Activated CD4-positive, alpha-beta T cell treated with anti-CD3 and anti-CD28 coated beads for 36 hours (primary cell): Measurements from ENCODE around the gene HIVEP2. TPM values are rescaled to one million over a fixed set of nuclear protein-coding genes. Genes with fewer than 3 reads are reported as not detected.
A peak's percentile ranks its signal among the peaks of the same experiment; 100 is the strongest.

ENCODE experiments used
- ATAC-seq: fragments of 200-7000 bp; cut with Tn5 transposase; one replicate; pipeline ENCODE4 v1.10.0; 2021; ENCODE audit warnings: mild to moderate bottlenecking, moderate library complexity
- CTCF ChIA-PET: fragments of 350-600 bp; sonication (Branson Sonifier 250); formaldehyde crosslinking; loops from one replicate; lab custom pipeline; 2021; ENCODE audit warnings: antibody characterized with exemption; lab: Charles Lee
- POLR2A ChIA-PET: fragments of 350-600 bp; sonication (Branson Sonifier 250); formaldehyde crosslinking; loops from one replicate; lab custom pipeline; 2021; ENCODE audit warnings: antibody characterized with exemption, inconsistent platforms; lab: Charles Lee
- DNase-seq: peaks from one replicate; pipeline ENCODE4 v3.0.0-alpha.2; 2020
- H3K27ac Mint-ChIP-seq: one replicate; pipeline ENCODE4 v1.8.0; 2021; ENCODE audit warnings: mixed read lengths
- H3K27me3 Mint-ChIP-seq: one replicate; pipeline ENCODE4 v1.8.0; 2021; ENCODE audit warnings: mixed read lengths
- H3K36me3 Mint-ChIP-seq: one replicate; pipeline ENCODE4 v1.8.0; 2021; ENCODE audit warnings: low read depth, mixed read lengths
- H3K4me1 Mint-ChIP-seq: one replicate; pipeline ENCODE4 v1.8.0; 2021; ENCODE audit warnings: mixed read lengths
- H3K4me3 Mint-ChIP-seq: one replicate; pipeline ENCODE4 v1.8.0; 2021; ENCODE audit warnings: mild to moderate bottlenecking, moderate library complexity, mixed read lengths
- H3K9me3 Mint-ChIP-seq: one replicate; pipeline ENCODE4 v1.8.0; 2021; ENCODE audit warnings: low read depth, mixed read lengths
- intact Hi-C, 2 experiments: fragments of 100-400 bp; cut with DNase I in 1 of 2; cut with micrococcal nuclease in 1 of 2; formaldehyde crosslinking; loops; one replicate each; pipeline versions ENCODE4 v1.14.2 to v1.15.1; 2022 to 2024; cut with DNase I, micrococcal nuclease
- total RNA-seq, 2 experiments: library from RNA; stranded (reverse); gene quantifications; one replicate each; pipeline ENCODE4 v1.2.3, GENCODE V29; 2021

HIVEP2 gene
- total RNA-seq, 2 experiments from 2014 or later: 30.7 to 33.6 TPM

- DNase-seq (no peak), ATAC-seq (peak; percentile 15)
- peak overlapping the region; percentile 83 for H3K27ac Mint-ChIP-seq
- H3K36me3 Mint-ChIP-seq: peaks cover 24% of the 10 kb centered on the region
- no peaks in the 10 kb centered on the region for H3K27me3 Mint-ChIP-seq
- H3K4me3 Mint-ChIP-seq: peak overlapping the region; percentile 52
- ChIA-PET CTCF (interaction anchor here (0.6 to 3.0 kb wide), 5 partner anchors 11 to 125 kb away, joined by 3 to 15 read pairs (median 3); no protein-coding TSS in a partner anchor), POLR2A (no interaction called here)
- intact Hi-C loops: loop anchor here in 1 of 2 experiments (1.0 kb wide), 1 partner anchor 10 kb away; no protein-coding TSS in a partner anchor
- no peaks in the 10 kb centered on the region for H3K9me3 Mint-ChIP-seq
- H3K4me1 Mint-ChIP-seq: peaks cover 88% of the 10 kb centered on the region
These were observed 76.8 kb downstream of the HIVEP2 start for GRCh38 chr6:142867988-142868812.

DNA sequence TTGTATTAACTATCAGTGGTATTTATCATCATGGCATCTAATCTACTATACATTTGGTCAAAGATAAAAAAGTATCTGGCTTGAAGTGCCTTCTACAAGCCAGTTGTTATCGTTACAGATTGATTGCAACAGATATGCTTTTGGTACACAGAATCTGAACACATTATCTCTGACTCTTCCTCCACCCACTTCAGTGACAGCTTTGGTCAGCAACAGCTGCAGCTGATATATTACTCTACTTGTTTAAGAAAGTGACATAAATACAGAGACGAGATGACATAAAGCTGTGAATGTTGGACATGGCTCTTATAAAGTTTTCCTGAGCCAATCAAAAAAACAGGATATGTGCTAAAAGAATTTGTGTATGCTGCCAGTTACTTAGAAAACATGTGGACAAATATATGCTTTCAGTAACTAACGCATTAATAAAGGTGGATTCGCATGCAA is 77.6 kb downstream of the HIVEP2 start:
- Mint-ChIP-seq H3K36me3 (peaks cover 24% of the 10 kb centered on the region), H3K27me3 (no peaks in the 10 kb centered on the region), H3K27ac (peak overlapping the region; percentile 67), H3K4me3 (no peak overlapping the region), H3K4me1 (peaks cover 80% of the 10 kb centered on the region), H3K9me3 (no peaks in the 10 kb centered on the region)
- intact Hi-C loops: loop anchor here in 1 of 2 experiments (1.0 kb wide), 1 partner anchor 9 kb away; no protein-coding TSS in a partner anchor
- no peak for ATAC-seq
- DNase-seq: no peak
- ChIA-PET CTCF (interaction anchor here (0.6 to 3.0 kb wide), 4 partner anchors 15 to 163 kb away, joined by 3 to 15 read pairs (median 4); no protein-coding TSS in a partner anchor), POLR2A (no interaction called here)

GRCh38 chr6:142863981-142864380 is 81.0 kb downstream of the HIVEP2 start:
- no peak overlapping the region for H3K4me3 Mint-ChIP-seq
- ChIA-PET POLR2A (interaction anchor here (0.9 kb wide), 1 partner anchor 18 kb away, joined by 4 read pairs; no protein-coding TSS in a partner anchor), CTCF (interaction anchor here (0.8 to 1.2 kb wide), 3 partner anchors 18 to 21 kb away, joined by 3 read pairs; no protein-coding TSS in a partner anchor)
- H3K36me3 Mint-ChIP-seq: peaks cover 18% of the 10 kb centered on the region
- ATAC-seq (no peak), DNase-seq (no peak)
- H3K27me3 Mint-ChIP-seq: no peaks in the 10 kb centered on the region
- H3K27ac Mint-ChIP-seq: no peak overlapping the region
- peaks cover 79% of the 10 kb centered on the region for H3K4me1 Mint-ChIP-seq
- H3K9me3 Mint-ChIP-seq: no peaks in the 10 kb centered on the region
- intact Hi-C loops: no loop called here

GRCh38 chr6:142861711-142862110 is 83.3 kb downstream of the HIVEP2 start:
- no peak overlapping the region for H3K4me3 Mint-ChIP-seq
- POLR2A ChIA-PET: no interaction called here

DNA sequence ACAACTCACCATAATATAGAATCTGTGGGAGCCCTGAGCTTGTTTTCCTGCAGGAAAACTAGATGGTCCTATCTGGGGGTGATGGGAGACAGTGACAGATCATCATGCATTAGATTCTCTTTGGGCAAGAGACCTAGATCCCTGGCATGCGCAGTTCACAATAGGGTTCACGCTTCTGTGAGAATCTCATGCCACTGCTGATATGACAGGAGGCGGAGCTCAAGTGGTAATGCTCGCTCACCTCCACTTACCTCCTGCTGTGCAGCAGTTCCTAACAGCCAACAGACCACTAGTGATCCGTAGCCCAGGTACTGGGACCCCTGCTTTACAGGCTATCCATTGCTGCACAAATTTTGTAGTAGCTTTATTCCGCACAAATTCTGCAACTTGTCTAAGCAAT is 84.5 kb downstream of the HIVEP2 start:
- Mint-ChIP-seq H3K27me3 (no peaks in the 10 kb centered on the region), H3K4me3 (peak overlapping the region; percentile 15), H3K27ac (peak overlapping the region; percentile 42), H3K36me3 (peaks cover 23% of the 10 kb centered on the region), H3K4me1 (peaks cover 79% of the 10 kb centered on the region), H3K9me3 (no peaks in the 10 kb centered on the region)
- no peak for ATAC-seq
- POLR2A ChIA-PET: no interaction called here
- no peak for DNase-seq
- CTCF ChIA-PET: interaction anchor here (1.0 to 1.3 kb wide), 4 partner anchors 9 to 47 kb away, joined by 3 to 5 read pairs (median 3); no protein-coding TSS in a partner anchor
- intact Hi-C loops: no loop called here

More at GRCh38 chr6:142861711-142862110, 83.3 kb downstream of the HIVEP2 start:
- Mint-ChIP-seq H3K27me3 (no peaks in the 10 kb centered on the region), H3K36me3 (peaks cover 21% of the 10 kb centered on the region), H3K9me3 (no peaks in the 10 kb centered on the region), H3K4me1 (peaks cover 79% of the 10 kb centered on the region), H3K27ac (no peak overlapping the region)
- CTCF ChIA-PET: interaction anchor here (1.3 kb wide), 1 partner anchor 19 kb away, joined by 3 read pairs; no protein-coding TSS in a partner anchor
- intact Hi-C loops: no loop called here
- ATAC-seq: no peak
- no peak for DNase-seq

DNA sequence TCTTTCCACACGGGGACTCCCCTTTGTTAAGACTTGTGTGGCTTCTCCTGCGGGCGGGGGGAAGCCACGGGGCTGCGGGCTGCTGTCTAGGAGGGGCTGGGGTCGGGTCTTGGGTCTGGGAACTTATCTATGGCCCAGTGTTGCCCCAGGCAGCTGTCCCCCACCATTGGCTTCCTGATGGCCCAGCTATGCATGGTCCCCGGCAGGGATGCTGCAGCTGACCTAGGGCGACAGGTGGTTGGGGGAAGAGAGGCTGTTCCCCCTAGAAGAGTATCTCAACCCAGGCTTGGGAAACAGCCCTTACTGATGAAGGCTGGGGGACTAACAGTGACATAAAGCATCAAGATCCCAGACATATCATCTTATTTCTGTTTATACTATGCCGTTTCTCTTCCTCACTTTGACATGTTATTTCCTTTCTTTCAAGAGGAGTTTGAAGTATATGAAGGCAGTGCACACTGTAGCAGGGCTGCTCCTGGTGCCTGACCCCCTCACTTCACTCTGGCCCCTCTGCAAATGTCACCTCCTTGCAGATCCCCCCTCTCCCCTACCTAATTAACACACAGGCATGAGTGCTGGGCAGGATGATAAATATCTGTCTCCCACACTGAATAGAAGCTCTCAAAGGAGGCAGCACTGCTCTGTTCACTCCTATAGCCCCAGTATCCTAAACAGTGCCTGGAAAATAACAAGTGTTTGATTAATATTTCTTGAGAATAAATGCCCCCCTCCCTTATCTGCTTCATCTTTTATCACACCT is 87.0 kb downstream of the HIVEP2 start:
- ATAC-seq: peak; percentile 15
- H3K36me3 Mint-ChIP-seq: peaks cover 40% of the 10 kb centered on the region
- ChIA-PET POLR2A (no interaction called here), CTCF (interaction anchor here (1.0 to 2.5 kb wide), 6 partner anchors 10 to 166 kb away, joined by 3 to 12 read pairs (median 4); no protein-coding TSS in a partner anchor)
- peak overlapping the region; percentile 90 for H3K27ac Mint-ChIP-seq
- intact Hi-C loops: loop anchor here (1.0 to 10.0 kb wide), 5 partner anchors 9 to 293 kb away; no protein-coding TSS in a partner anchor
- DNase-seq: peak; percentile 46
- H3K27me3 Mint-ChIP-seq: no peaks in the 10 kb centered on the region
- H3K4me1 Mint-ChIP-seq: peaks cover 85% of the 10 kb centered on the region
- no peaks in the 10 kb centered on the region for H3K9me3 Mint-ChIP-seq
- peak overlapping the region; percentile 60 for H3K4me3 Mint-ChIP-seq

GRCh38 chr6:142857233-142857761 is 87.7 kb downstream of the HIVEP2 start:
- Mint-ChIP-seq H3K27ac (peak overlapping the region; percentile 90), H3K4me1 (peaks cover 92% of the 10 kb centered on the region), H3K9me3 (no peaks in the 10 kb centered on the region), H3K4me3 (peak overlapping the region; percentile 60), H3K27me3 (no peaks in the 10 kb centered on the region), H3K36me3 (peaks cover 40% of the 10 kb centered on the region)
- POLR2A ChIA-PET: interaction anchor here (0.7 to 1.3 kb wide), 3 partner anchors 27 to 174 kb away, joined by 3 to 13 read pairs (median 12); no protein-coding TSS in a partner anchor
- CTCF ChIA-PET: interaction anchor here (0.6 to 2.5 kb wide), 8 partner anchors 11 to 165 kb away, joined by 3 to 12 read pairs (median 3); no protein-coding TSS in a partner anchor
- ATAC-seq: no peak
- DNase-seq: no peak
- intact Hi-C loops: loop anchor here (1.0 to 10.0 kb wide), 4 partner anchors 14 to 292 kb away; no protein-coding TSS in a partner anchor

- Mint-ChIP-seq H3K9me3 (no peaks in the 10 kb centered on the region), H3K27me3 (no peaks in the 10 kb centered on the region), H3K36me3 (peaks cover 40% of the 10 kb centered on the region), H3K27ac (peak overlapping the region; percentile 90), H3K4me3 (peak overlapping the region; percentile 60), H3K4me1 (peaks cover 94% of the 10 kb centered on the region)
- ChIA-PET CTCF (interaction anchor here (0.6 to 2.5 kb wide), 9 partner anchors 12 to 164 kb away, joined by 3 to 12 read pairs (median 3); no protein-coding TSS in a partner anchor), POLR2A (interaction anchor here (0.6 to 1.3 kb wide), 5 partner anchors 16 to 173 kb away, joined by 3 to 13 read pairs (median 5); no protein-coding TSS in a partner anchor)
- intact Hi-C loops: loop anchor here (1.0 to 10.0 kb wide), 5 partner anchors 14 to 292 kb away; no protein-coding TSS in a partner anchor
- DNase-seq (peak; percentile 54), ATAC-seq (peak; percentile 27)
These were observed 88.2 kb downstream of the HIVEP2 start for GRCh38 chr6:142856624-142857232.

DNA sequence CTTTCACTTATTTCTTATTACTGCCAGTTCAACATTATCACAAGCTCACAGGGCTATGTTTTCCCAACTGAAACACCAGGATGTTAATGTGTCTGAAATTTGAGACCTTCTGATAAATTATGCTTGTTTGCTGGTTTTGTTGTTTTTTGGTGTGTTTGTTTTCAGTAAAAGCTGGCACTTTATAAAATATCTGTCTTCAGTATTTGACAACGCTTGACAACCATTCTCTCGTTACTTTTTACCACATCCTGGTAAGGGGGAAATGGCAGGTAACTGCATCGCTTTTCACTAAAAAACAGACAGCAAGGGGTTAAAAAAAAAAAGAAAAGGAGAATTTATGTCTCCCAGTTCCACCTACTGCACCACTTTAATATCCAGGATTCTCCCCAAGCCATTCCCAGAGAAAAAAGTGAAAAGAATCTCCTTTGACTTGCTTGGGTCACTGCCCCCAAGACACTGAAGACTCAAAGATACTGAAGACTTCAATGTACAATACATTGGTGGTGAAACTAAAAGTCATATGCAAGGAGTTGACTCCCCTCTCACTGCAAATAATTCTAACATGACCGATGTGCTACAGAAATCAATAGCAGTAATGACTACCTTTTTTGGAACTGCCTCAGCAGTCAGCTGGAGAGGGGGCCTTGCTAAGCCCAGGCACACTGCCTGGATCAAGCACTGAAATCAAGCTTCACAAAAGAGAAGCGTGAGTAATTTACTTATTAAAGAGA is 88.9 kb downstream of the HIVEP2 start:
- Mint-ChIP-seq H3K27me3 (no peaks in the 10 kb centered on the region), H3K36me3 (peaks cover 40% of the 10 kb centered on the region), H3K9me3 (no peaks in the 10 kb centered on the region), H3K27ac (peak overlapping the region; percentile 90), H3K4me1 (peaks cover 94% of the 10 kb centered on the region), H3K4me3 (peak overlapping the region; percentile 60)
- POLR2A ChIA-PET: interaction anchor here (0.6 to 1.3 kb wide), 3 partner anchors 16 to 72 kb away, joined by 3 to 5 read pairs (median 3); no protein-coding TSS in a partner anchor
- ATAC-seq (peak; percentile 57), DNase-seq (peak; percentile 64)
- CTCF ChIA-PET: interaction anchor here (1.0 to 2.5 kb wide), 4 partner anchors 17 to 57 kb away, joined by 3 to 12 read pairs (median 4); no protein-coding TSS in a partner anchor
- intact Hi-C loops: loop anchor here (1.0 to 10.0 kb wide), 4 partner anchors 13 to 291 kb away; no protein-coding TSS in a partner anchor
